ENCODE results near the gene DDC.

- TF ChIP-seq, protein P1, sequence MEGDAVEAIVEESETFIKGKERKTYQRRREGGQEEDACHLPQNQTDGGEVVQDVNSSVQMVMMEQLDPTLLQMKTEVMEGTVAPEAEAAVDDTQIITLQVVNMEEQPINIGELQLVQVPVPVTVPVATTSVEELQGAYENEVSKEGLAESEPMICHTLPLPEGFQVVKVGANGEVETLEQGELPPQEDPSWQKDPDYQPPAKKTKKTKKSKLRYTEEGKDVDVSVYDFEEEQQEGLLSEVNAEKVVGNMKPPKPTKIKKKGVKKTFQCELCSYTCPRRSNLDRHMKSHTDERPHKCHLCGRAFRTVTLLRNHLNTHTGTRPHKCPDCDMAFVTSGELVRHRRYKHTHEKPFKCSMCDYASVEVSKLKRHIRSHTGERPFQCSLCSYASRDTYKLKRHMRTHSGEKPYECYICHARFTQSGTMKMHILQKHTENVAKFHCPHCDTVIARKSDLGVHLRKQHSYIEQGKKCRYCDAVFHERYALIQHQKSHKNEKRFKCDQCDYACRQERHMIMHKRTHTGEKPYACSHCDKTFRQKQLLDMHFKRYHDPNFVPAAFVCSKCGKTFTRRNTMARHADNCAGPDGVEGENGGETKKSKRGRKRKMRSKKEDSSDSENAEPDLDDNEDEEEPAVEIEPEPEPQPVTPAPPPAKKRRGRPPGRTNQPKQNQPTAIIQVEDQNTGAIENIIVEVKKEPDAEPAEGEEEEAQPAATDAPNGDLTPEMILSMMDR (IDR thresholded peaks at IDR 0.05 in 2 of 3, conservative IDR thresholded peaks at IDR 0.05 in 1 of 3; ENCODE audit: borderline replicate concordance in 1 of 3, insufficient read depth in 1 of 3, low read depth in 2 of 3, low read length in 2 of 3), result no peak
- no peak for TF ChIP-seq CEBPB (IDR thresholded peaks at IDR 0.05; ENCODE audit: low read depth)
Observed at GRCh38 chr7:50513166-50513871, 51.9 kb downstream of the DDC start.

Data from HCT116 (cell line).